Fibroblast of skin of abdomen (primary cell): Measurements from ENCODE around the gene TTC33.
"Not testable (repeated sequence)": the region's sequence is repeated elsewhere in the genome, so short reads cannot be mapped to it uniquely, and the experiment has no call there.

Experiments
- DNase-seq: peaks from one replicate; pipeline ENCODE4 v3.0.0-alpha.2; 2013

TTC33 gene

GRCh38 chr5:40779561-40779960 is 23.8 kb upstream of the TTC33 start:
- no peak for DNase-seq

DNA sequence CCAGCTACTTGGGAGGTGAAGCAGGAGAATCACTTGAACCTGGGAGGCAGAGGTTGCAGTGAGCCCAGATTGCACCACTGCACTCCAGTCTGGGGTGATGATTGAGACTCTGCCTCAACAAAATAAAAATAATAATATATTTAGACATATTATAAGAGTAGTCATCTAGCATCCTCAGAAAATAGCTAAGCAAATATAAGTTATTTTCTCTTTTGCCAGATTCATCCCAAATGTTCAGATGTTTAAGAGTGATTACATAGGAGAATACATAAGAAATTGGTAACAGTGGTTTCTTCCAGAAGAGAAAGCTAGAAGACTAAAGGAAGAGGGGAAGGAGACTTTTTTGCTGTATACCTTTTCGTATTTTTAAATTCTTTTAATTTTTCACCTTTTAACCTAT is 22.4 kb upstream of the TTC33 start:
- DNase-seq: no peak

DNA sequence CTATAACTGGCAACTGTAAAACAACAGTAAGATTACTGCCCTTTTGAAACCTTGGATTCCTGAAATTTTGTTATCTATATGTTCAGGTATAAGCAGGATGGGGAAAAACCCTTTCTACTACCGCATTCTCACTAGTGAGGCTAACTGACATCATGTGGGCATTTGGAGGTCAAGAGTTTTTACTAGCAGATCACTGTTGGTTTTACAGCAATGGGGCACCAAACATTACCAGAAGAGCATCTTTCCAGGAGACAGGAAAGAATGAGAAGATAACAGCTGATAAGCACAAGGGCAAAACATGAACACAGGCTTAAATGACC is 20.9 kb upstream of the TTC33 start:
- no peak for DNase-seq

GRCh38 chr5:40775846-40776657 is 20.3 kb upstream of the TTC33 start:
- DNase-seq: no peak

- no peak for DNase-seq
These were observed 19.5 kb upstream of the TTC33 start for GRCh38 chr5:40775085-40775845.

DNA sequence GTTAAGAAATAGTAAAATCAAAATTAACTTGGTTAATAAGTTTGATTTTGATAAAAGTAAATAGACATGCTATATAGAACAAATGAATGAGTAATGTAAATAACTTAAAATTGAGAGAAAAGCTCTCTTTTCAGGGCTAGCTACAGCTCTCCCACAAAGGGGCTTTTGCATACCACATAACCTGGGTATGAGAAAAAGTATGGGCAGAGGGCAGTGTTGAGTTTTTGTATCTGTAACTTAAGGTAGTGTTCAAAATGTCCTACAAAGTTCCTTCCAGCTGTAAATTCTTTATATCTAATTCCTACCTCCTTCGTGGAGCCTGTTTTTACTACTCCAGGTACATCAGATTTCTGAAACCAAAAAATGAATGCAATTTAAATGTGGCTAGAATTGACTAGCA is 18.9 kb upstream of the TTC33 start:
- no peak for DNase-seq

- DNase-seq: no peak
These were observed 15.0 kb upstream of the TTC33 start for GRCh38 chr5:40770764-40771163.

GRCh38 chr5:40762705-40763104 is 6.9 kb upstream of the TTC33 start:
- DNase-seq: no peak

- no peak for DNase-seq
These were observed 1.6 kb upstream of the TTC33 start for GRCh38 chr5:40757400-40757799.

DNA sequence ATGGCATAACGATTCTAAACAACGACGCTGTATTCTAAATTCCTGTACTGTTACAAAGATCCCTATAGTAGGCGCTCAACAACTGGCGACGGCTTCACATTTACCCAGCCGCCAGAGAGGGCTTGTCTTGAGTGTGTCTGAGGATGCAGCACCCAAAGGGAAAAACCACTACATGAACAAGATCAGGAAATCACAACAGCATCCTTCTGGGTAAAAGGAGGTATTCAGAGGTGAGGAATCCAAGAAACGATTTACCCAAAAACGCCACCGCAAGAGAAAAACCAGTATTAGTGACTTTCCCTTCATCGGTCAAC is 711 bp downstream of the TTC33 start:
- DNase-seq: peak; percentile 78

- no peak for DNase-seq
These were observed 1.2 kb downstream of the TTC33 start for GRCh38 chr5:40754381-40755092.

- no peak for DNase-seq
These were observed 9.1 kb downstream of the TTC33 start for GRCh38 chr5:40746703-40747102.

DNA sequence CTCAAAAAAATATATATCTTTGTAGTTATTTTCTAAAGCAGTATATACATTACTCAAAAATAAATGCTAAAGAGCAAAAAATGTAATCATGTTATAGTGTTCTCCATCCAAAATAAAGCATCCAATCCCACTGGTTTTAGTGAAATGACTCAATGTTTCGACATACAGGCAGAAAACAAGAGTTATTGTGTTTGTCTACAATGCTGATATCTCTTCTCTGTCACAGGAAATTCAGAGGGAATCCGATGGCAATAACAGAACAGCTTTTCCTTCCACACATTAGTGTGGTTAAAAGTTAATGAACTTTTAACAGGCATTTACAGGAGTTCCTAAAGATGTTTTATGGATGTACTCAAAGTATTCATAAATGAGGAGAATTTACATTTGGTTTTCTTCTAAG is 12.0 kb downstream of the TTC33 start:
- no peak for DNase-seq

DNA sequence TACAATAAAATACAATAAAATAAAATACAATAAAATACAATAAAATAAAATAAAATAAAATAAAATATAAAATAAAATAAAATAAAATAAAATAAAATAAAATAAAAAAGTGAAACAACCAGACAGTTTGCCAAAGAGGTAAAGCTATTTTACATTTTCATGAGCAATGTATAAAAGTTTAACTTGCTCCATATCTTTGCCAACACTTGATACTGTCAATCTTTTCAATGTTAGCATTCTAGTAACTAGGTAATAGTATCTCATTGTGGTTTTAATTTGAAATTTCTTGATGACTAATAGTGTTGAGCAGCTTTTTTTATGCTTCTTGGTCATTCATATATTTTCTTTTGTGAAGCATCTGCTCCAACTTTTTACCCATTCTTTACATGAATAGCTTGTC is 17.3 kb downstream of the TTC33 start:
- DNase-seq: peak; percentile 5

DNA sequence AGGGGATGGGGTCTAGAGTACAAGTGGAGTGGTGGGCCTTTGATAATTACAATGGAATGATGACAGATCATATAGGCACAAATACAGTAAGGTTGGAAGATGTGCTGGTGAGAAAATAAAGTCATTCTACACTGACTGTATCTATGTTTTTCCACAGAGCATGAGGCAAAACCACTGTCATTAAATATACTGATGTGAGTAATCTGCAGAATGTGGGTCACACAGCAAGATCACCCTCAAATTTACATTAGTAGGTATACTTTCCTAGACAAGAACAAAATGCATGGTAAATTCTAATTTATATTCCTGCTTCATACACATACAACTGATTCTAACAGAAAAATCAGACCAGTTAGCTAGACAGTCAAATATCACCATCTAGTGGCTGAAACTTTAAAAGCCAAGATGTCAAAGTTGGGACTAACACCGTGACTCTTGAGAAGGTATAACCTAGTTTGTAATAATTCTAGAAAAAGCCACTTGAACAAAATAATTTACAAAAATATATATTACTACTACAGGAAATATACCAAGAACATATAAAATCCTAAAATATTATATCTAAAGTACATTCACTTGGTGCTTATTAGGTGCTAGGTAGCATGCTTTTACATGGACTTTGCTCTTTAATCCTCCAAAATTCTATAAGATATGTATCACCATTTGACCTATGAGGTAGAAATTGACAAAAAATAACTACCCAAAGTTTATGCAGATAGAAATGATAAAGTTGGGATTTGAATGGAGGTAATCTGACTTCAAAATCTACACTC is 19.5 kb downstream of the TTC33 start:
- DNase-seq: peak; percentile 61

- no peak for DNase-seq
These were observed 20.2 kb downstream of the TTC33 start for GRCh38 chr5:40735609-40736008.

- DNase-seq: peak; percentile 64
These were observed 20.8 kb downstream of the TTC33 start for GRCh38 chr5:40734986-40735385.

- no peak for DNase-seq
These were observed 21.7 kb downstream of the TTC33 start for GRCh38 chr5:40733879-40734563.

GRCh38 chr5:40733434-40733833 is 22.3 kb downstream of the TTC33 start:
- DNase-seq: no peak

DNA sequence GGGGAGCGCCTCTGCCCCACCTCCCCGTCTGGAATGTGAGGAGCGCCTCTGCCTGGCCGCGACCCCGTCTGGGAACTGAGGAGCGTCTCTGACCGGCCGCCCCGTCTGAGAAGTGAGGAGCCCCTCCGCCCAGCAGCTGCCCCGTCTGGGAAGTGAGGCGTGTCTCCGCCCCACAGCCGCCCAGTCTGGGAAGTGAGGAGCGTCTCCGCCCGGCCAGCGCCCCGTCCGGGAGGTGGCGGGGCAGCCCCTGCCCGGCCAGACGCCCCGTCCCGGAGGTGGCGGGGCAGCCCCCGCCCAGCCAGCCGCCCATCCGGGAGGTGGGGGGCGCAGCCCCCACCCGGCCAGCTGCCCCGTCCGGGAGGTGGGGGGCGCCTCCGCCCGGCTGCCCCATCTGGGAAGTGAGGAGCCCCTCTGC is 33.3 kb downstream of the TTC33 start:
- not testable (repeated sequence) for DNase-seq

DNA sequence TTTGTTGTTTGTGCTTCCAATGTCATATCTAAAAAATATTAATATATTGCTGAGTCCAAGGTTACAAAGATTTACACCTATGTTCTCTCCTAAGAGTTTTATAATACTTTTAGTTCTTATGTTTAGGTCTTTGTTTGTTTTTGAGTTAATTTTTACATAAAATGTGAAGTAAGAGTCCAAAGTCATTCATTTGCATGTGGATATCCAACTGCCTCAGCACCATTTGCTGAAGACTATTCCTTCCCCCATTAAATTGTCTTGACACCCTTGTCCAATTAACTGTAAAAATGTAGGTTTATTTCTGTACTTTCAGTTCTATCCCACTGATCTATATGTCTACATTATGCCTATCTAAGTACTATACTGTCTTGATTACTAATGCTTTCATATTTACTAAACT is 35.7 kb downstream of the TTC33 start:
- no peak for DNase-seq

DNA sequence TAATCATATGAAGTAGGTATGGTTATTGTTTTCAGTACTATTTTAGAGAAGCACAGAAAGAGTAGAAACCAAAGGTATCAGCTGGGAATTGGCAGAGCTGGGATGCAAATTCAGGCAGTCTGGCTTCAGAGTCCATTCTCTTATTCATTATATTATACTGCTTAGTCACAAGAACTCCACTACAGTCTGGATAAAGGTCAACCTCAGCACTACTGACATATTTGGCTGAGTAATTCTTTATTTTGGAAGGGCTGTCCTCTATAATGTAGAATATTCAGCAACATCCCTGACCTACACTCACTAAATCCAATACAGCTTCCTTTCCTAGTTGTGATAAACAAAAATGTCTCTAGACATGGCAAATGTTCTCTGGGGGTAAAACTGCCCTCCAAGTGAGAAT is 38.5 kb downstream of the TTC33 start:
- peak; percentile 45 for DNase-seq
